ENCODE measurements around the gene TMEM19. TPM values are rescaled to one million over a fixed set of nuclear protein-coding genes. Genes with fewer than 3 reads are reported as not detected.
A peak's percentile ranks its signal among the peaks of the same experiment; 100 is the strongest.

Gene TMEM19
- total and polyA plus RNA-seq, 2 experiments from 2014 or later, result 18.2 to 25.8 TPM

DNA sequence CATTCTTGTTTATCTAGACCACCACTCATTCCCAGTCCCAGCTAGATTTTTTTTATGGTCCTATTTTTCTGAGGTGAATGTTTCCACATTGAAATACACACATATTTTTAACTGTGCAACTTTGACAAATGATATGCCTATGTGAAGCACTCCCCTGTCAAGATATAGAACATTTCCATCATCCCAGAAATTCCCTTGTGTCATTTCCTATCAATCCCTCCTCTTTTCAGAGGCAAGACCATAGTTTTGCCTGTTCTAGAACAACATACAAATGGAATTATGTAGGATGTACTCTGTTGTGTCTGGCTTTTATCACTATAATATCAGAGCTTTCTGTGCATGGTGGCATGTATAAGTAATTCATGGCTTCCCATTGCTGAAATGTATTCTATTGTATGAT, 32.7 kb downstream of the TMEM19 start:
- no peaks in the 10 kb centered on the region for H3F3A ChIP-seq (ENCODE audit: insufficient read depth)
- no peaks in the 10 kb centered on the region for H3K9me2 ChIP-seq (ENCODE audit: insufficient read depth)
- no peaks in the 10 kb centered on the region for H3K9me3 ChIP-seq (ENCODE audit: low read depth)
- no peak overlapping the region for H3K9ac ChIP-seq
- no peaks in the 10 kb centered on the region for H4K20me1 ChIP-seq (ENCODE audit: insufficient read depth)
- H3K27me3 ChIP-seq (replicated peaks; ENCODE audit: insufficient read depth), result no peaks in the 10 kb centered on the region
- H3K4me2 ChIP-seq (ENCODE audit: unreplicated experiment), result no peak overlapping the region
- no peak for DNase-seq
- no peak overlapping the region for H3K4me3 ChIP-seq
- no peak for TF ChIP-seq EZH2phosphoT487 (IDR thresholded peaks at IDR 0.05; ENCODE audit: insufficient read depth, low read depth)
- no peaks in the 10 kb centered on the region for H3K36me3 ChIP-seq (ENCODE audit: low read depth)
- H3K4me1 ChIP-seq (ENCODE audit: insufficient read depth), result no peaks in the 10 kb centered on the region
- H2AFZ ChIP-seq, result no peak overlapping the region
- in situ Hi-C loops (cut with MboI), result no loop called here
- H3K79me2 ChIP-seq (ENCODE audit: insufficient read depth), result no peaks in the 10 kb centered on the region
- no peak overlapping the region for H3K27ac ChIP-seq

DNA sequence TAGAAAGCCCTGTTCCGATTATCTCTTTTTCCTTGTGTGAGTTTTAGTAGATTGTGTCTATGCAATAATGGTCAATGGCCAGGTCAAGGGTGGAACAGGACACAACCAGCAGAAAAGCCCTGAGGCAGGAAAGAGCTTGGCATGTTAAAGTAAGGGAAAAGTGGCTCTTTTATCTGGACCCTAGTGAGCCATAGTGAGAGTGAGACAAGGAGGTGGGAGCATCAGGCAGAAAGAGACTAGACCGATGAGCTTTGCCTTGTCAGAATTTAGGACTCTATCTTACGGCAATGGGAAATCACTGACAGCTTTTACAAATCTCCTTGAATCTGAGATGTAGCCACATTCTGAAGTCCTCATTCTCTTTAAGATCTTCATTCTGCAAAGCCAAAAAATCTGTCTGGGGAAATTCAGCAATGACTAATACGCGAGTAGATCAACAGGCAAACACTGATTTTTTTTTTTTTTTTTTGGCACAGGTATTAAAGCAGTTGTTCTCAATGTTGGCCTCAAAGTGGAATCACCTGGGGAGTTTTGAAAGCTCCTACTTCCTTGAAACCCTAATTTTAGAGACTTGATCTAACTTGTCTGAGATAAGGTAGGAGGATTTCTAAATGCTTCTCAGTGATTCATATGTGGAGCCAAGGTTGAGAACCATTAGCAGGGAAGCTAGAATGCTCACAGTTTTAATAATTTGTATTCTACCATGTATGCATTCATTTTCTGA, 33.9 kb downstream of the TMEM19 start:
- Histone ChIP-seq H3K27me3 (replicated peaks; ENCODE audit: insufficient read depth) (no peaks in the 10 kb centered on the region), H3F3A (ENCODE audit: insufficient read depth) (no peaks in the 10 kb centered on the region), H3K4me1 (ENCODE audit: insufficient read depth) (no peaks in the 10 kb centered on the region), H3K9me3 (ENCODE audit: low read depth) (no peaks in the 10 kb centered on the region), H4K20me1 (ENCODE audit: insufficient read depth) (no peaks in the 10 kb centered on the region), H2AFZ (no peak overlapping the region), H3K27ac (no peak overlapping the region), H3K9me2 (ENCODE audit: insufficient read depth) (no peaks in the 10 kb centered on the region), H3K9ac (no peak overlapping the region), H3K36me3 (ENCODE audit: low read depth) (no peaks in the 10 kb centered on the region), H3K4me2 (ENCODE audit: unreplicated experiment) (no peak overlapping the region), H3K4me3 (no peak overlapping the region), H3K79me2 (ENCODE audit: insufficient read depth) (no peaks in the 10 kb centered on the region)
- in situ Hi-C loops (cut with MboI), result no loop called here
- WGBS, 2 experiments (ENCODE audit: low coverage in 1 of 2, low lambda C conversion rate in 2 of 2, missing lambda C conversion rate in 2 of 2), result 90 to 93% methylated on average over 5 of the region's 5 CpGs
- peak; percentile 7 for DNase-seq
- TF ChIP-seq EZH2phosphoT487 (IDR thresholded peaks at IDR 0.05; ENCODE audit: insufficient read depth, low read depth) (no peak), EZH2 (IDR thresholded peaks at IDR 0.05; ENCODE audit: insufficient read depth, poor library complexity, severe bottlenecking) (no peak)

DNA sequence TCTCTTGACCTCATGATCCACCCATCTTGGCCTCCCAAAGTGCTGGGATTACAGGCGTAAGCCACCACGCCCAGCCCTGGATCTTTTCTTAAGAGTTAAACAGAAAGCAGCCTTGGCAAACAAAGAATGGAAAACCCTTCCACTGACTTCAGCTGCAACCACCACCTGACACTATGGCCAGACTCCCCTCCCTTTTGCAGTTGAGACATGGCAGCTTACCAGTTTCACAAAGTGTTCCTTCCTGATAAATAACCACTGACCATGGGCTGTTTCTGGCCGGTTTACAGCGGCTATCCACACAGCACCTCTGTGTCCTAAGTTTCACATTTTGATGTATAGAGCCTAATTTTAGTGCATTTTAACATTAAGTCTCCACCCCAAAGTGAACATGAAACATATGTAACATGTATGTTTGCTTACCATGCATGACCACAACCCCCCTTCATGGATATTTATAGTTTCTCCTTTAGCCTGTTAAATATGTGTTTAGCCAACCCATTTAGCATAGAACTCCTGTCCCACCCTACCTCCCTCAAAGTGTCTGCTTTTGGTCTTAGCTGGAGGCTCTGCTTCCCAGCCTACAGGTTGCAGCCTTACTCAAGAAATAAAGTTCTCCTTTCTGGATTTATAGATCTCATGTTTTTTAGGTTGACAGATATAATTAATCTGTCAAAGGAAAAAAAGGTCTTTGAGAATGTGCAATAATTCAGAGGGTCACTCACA, 36.1 kb downstream of the TMEM19 start:
- H3K9me2 ChIP-seq (ENCODE audit: insufficient read depth), result no peaks in the 10 kb centered on the region
- 83 to 94% methylated on average over 4 of the region's 4 CpGs for WGBS, 2 experiments (ENCODE audit: low coverage in 1 of 2, low lambda C conversion rate in 2 of 2, missing lambda C conversion rate in 2 of 2)
- H3K9ac ChIP-seq, result no peak overlapping the region

DNA sequence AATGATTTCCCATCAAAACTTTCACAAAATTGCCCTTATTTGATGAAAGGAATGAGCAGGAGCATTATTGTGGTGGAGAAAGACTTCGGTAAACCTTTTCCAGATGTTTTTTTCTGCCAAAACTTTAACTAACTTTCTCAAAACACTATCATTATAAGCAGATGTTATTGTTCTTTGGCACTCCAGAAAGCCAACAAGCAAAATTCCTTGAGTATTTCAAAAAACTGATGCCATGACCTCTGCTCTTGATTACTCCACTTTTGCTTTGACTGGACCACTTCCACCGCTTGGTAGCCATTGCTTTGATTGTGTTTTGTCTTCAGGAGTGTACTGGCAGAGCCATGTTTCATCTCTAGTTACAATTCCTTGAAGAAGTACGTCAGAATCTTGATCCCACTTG, 39.1 kb downstream of the TMEM19 start:
- in situ Hi-C loops (cut with MboI), result loop anchor here (25.0 kb wide), 1 partner anchor 313 kb away; no protein-coding TSS in a partner anchor
- Histone ChIP-seq H3K9me3 (ENCODE audit: low read depth) (no peaks in the 10 kb centered on the region), H3K4me3 (no peak overlapping the region), H4K20me1 (ENCODE audit: insufficient read depth) (no peaks in the 10 kb centered on the region), H3K79me2 (ENCODE audit: insufficient read depth) (no peaks in the 10 kb centered on the region), H2AFZ (0 out of 2 replicates have a peak overlapping the region, but pooled peaks have one; percentile 22), H3K4me2 (ENCODE audit: unreplicated experiment) (no peak overlapping the region), H3K9ac (no peak overlapping the region), H3F3A (ENCODE audit: insufficient read depth) (no peaks in the 10 kb centered on the region), H3K9me2 (ENCODE audit: insufficient read depth) (no peaks in the 10 kb centered on the region), H3K27ac (no peak overlapping the region), H3K4me1 (ENCODE audit: insufficient read depth) (no peaks in the 10 kb centered on the region), H3K27me3 (replicated peaks; ENCODE audit: insufficient read depth) (no peaks in the 10 kb centered on the region), H3K36me3 (ENCODE audit: low read depth) (no peaks in the 10 kb centered on the region)
- TF ChIP-seq EZH2phosphoT487 (IDR thresholded peaks at IDR 0.05; ENCODE audit: insufficient read depth, low read depth) (no peak), EZH2 (IDR thresholded peaks at IDR 0.05; ENCODE audit: insufficient read depth, poor library complexity, severe bottlenecking) (no peak)
- 27 to 31% methylated on average over 3 of the region's 3 CpGs for WGBS, 2 experiments (ENCODE audit: low coverage in 1 of 2, low lambda C conversion rate in 2 of 2, missing lambda C conversion rate in 2 of 2)
- DNase-seq, result peak; percentile 6

More for the DNA sequence above, 36.1 kb downstream of the TMEM19 start:
- Histone ChIP-seq H3F3A (ENCODE audit: insufficient read depth) (no peaks in the 10 kb centered on the region), H3K36me3 (ENCODE audit: low read depth) (no peaks in the 10 kb centered on the region), H3K4me1 (ENCODE audit: insufficient read depth) (no peaks in the 10 kb centered on the region), H3K27ac (no peak overlapping the region), H3K9me3 (ENCODE audit: low read depth) (no peaks in the 10 kb centered on the region), H3K4me3 (no peak overlapping the region), H3K79me2 (ENCODE audit: insufficient read depth) (no peaks in the 10 kb centered on the region), H3K27me3 (replicated peaks; ENCODE audit: insufficient read depth) (no peaks in the 10 kb centered on the region), H3K4me2 (ENCODE audit: unreplicated experiment) (no peak overlapping the region), H4K20me1 (ENCODE audit: insufficient read depth) (no peaks in the 10 kb centered on the region), H2AFZ (no peak overlapping the region)
- TF ChIP-seq EZH2 (IDR thresholded peaks at IDR 0.05; ENCODE audit: insufficient read depth, poor library complexity, severe bottlenecking) (no peak), EZH2phosphoT487 (IDR thresholded peaks at IDR 0.05; ENCODE audit: insufficient read depth, low read depth) (no peak)
- no peak for DNase-seq
- in situ Hi-C loops (cut with MboI), result no loop called here
